HEK293T (cell line): ENCODE measurements around the gene SPRR5.

Source experiments
- BHLHE40 ChIP-seq: fragments of 450-650 bp; IDR thresholded peaks from 2 replicates; pipeline ENCODE4 v1.6.1; 2016; ENCODE audit warnings: mild to moderate bottlenecking, moderate library complexity, borderline replicate concordance
- CTBP1 ChIP-seq: fragments of 450-650 bp; IDR thresholded peaks from 2 replicates; pipeline ENCODE4 v1.6.1; 2016; ENCODE audit warnings: borderline replicate concordance
- ELF4 ChIP-seq: fragments of 450-650 bp; IDR thresholded peaks from 2 replicates; pipeline ENCODE4 v1.6.1; 2017; ENCODE audit warnings: antibody characterized with exemption
- FOXK2 ChIP-seq: fragments of 450-650 bp; IDR thresholded peaks from 2 replicates; pipeline ENCODE4 v1.6.1; 2016; ENCODE audit warnings: mild to moderate bottlenecking
- FOXM1 ChIP-seq: fragments of 450-650 bp; IDR thresholded peaks from 2 replicates; pipeline ENCODE4 v1.6.1; 2017; ENCODE audit warnings: mild to moderate bottlenecking, borderline replicate concordance
- HDGF ChIP-seq: fragments of 450-650 bp; IDR thresholded peaks from 2 replicates; pipeline ENCODE4 v1.6.1; 2017; ENCODE audit warnings: antibody characterized with exemption, borderline replicate concordance
- L3MBTL2 ChIP-seq: fragments of 450-650 bp; conservative IDR thresholded peaks from 2 replicates; pipeline ENCODE4 v1.6.1; 2016; ENCODE audit warnings: mild to moderate bottlenecking
- LEF1 ChIP-seq: fragments of 450-650 bp; IDR thresholded peaks from 2 replicates; pipeline ENCODE4 v1.6.1; 2017; ENCODE audit warnings: mild to moderate bottlenecking, borderline replicate concordance
- SUZ12 ChIP-seq: fragments of 450-650 bp; IDR thresholded peaks from 2 replicates; pipeline ENCODE4 v1.6.1; 2016; ENCODE audit warnings: mild to moderate bottlenecking
- ZNF384 ChIP-seq: fragments of 450-650 bp; IDR thresholded peaks from 2 replicates; pipeline ENCODE4 v1.6.1; 2016

DNA sequence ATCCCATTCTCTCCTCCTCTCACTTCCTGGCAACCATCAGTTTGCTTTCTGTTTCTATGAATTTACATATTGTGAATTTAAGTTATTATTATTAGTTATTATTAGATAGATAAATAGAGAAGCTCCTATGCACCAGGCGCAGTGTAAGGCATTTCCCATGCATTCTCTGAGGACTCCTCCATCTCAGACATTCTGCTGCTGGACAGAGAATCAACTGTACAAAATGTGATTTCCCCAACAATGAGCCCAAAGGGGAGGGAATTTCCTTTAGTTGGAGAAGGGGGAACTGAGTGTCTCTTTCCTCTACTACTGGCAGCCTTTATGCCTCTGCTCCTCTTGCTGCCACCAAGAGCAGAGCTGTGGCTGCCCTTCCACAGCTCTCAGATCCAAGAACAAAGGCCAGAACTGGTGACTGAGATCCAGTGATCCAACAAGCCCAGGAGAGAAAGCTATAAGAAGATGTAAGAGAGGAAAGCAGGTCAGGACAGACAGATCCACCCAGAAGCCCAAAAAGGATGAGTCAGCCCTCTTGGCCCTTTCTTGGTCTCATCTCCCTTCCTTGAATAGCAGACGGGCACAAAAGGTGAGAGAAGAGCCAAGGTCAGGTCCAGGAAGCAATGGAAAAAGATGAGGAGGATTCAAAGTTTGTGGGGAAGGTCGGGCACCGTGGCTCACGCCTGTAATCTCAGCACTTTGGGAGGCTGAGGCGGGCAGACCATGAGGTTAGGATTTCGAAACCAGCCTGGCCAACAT, 42.1 kb upstream of the SPRR5 start:
- no peak for TF ChIP-seq LEF1
- TF ChIP-seq CTBP1: no peak
- no peak for TF ChIP-seq L3MBTL2
- no peak for TF ChIP-seq FOXK2
- TF ChIP-seq FOXM1: no peak
- no peak for TF ChIP-seq HDGF
- no peak for TF ChIP-seq BHLHE40
- no peak for TF ChIP-seq SUZ12
- no peak for TF ChIP-seq ELF4
- no peak for TF ChIP-seq ZNF384
